ENCODE results near the gene FERMT3.

DNA sequence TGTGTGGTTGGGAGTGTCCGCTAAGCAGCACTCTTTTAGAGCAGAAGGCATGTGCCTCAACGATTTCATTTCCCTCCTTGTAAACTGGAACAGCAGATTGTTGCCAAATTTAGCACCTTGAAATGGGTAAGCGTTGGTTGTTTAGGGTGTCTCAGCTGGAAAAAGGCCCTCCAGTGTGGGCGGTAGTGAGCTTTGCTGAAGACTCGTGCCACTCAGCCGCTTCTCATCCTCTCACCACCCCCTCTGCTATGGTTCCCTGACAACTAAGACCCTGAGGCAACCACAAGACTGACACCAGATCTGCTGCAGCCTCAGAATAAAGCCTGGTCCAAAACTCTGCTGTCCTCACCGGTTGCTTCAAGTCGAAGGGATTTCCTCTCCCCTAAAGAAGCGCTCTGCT is 9.9 kb upstream of the FERMT3 start:
- TF ChIP-seq EZH2 (IDR thresholded peaks at IDR 0.05) (no peak), POLR2AphosphoS5 (IDR thresholded peaks at IDR 0.05; ENCODE audit: borderline replicate concordance, low read depth, low read length) (no peak)
